Pancreas (tissue), 10 donors: ENCODE results near the gene FARS2. TPM values are rescaled to one million over a fixed set of nuclear protein-coding genes. Genes with fewer than 3 reads are reported as not detected.

Experiments used
- ATAC-seq, 4 donors: fragments of 200-7000 bp; cut with Tn5 transposase; one replicate each; pipeline versions ENCODE4 v1.8.0 to v1.9.1; 2020; ENCODE audit warnings: mild to moderate bottlenecking in 4 of 4, moderate library complexity in 4 of 4
- DNase-seq, 6 donors: peaks; one replicate each; pipeline ENCODE4 v3.0.0-alpha.2; 2020
- FAIRE-seq: peaks from 2 replicates; lab custom pipeline; 2012; peaks lifted over from hg19 to GRCh38; lab: Jason Lieb, UNC
- H3K27ac ChIP-seq, 4 donors: fragments of 200-600 bp; sonication (generic); 1 replicate in 3 of 4; 2 replicates in 1 of 4; pipeline versions ENCODE4 v1.5.0 to v1.8.0; 2020
- H3K27me3 ChIP-seq, 4 donors: fragments of 200-600 bp; one replicate each; pipeline ENCODE4 v1.8.0; 2021
- H3K36me3 ChIP-seq, 3 donors: fragments of 200-600 bp; sonication (generic) in 1 of 3; one replicate each; pipeline versions ENCODE4 v1.5.0 to v1.8.0; 2020 to 2021
- H3K4me1 ChIP-seq, 3 donors: fragments of 200-600 bp; one replicate each; pipeline ENCODE4 v1.8.0; 2021
- H3K4me3 ChIP-seq, 4 donors: fragments of 200-600 bp; sonication (generic) in 2 of 4; one replicate each; pipeline versions ENCODE4 v1.5.0 to v1.8.0; 2020 to 2021
- H3K9me3 ChIP-seq, 4 donors: fragments of 200-600 bp; one replicate each; pipeline ENCODE4 v1.8.0; 2021
- WGBS, 2 donors: extraction: QIAGEN DNeasy Blood & Tissue Kit; methylation state at CpG; one replicate each; pipeline ENCODE4 v1.1.7; 2013; 5-methylcytosine and 5-hydroxymethylcytosine counted together
- intact Hi-C, 3 donors: fragments of 100-400 bp; cut with DNase I; formaldehyde crosslinking; loops; one replicate each; pipeline versions ENCODE4 v1.11.1 to v1.14.2; 2022
- polyA plus RNA-seq, 2 donors: library from polyadenylated mRNA; stranded (reverse); fragments of 200-250 nt; gene quantifications; one replicate each; pipeline ENCODE4 v1.2.3, GENCODE V29; 2013
- total RNA-seq, 6 donors: library from RNA; stranded (reverse); fragmentation: NEBNext Ultra II Directional in 4 of 6; extraction: Animal tissue kit (Norgen Biotek cat#: 25700) in 4 of 6; gene quantifications; one replicate each; pipeline versions ENCODE4 v1.2.1 to v1.2.4, GENCODE V29; 2021 to 2023
- TF ChIP-seq, protein P1 (sequence below), 4 donors: fragments of 200-600 bp; sonication (generic) in 3 of 4; IDR thresholded peaks; one replicate each; pipeline versions ENCODE4 v1.5.0 to v1.8.0; 2021; ENCODE audit warnings: antibody characterized with exemption in 4 of 4
- donor health status: healthy with polysubstance abuse.
- donor health status: DM: no; HTN: no; CAD: no; lungs with moderate emphysema.
- donor health status: DM: no; HTN: no; CAD: no.
- donor health status: control.
- donor health status: control.
- donor health status: Bipolar disorder and iron deficiency.
- donor health status: DM: yes; HTN: yes; CAD: no.
- donor health status: DM: no; HTN: no; CAD: no.
- donor health status: DM: no; HTN: no; CAD: no.
- donor health status: DM: yes; HTN: yes; CAD: no.

Gene FARS2
- total and polyA plus RNA-seq, 8 donors = 4.1 to 10.3 (median 7.5) TPM

DNA sequence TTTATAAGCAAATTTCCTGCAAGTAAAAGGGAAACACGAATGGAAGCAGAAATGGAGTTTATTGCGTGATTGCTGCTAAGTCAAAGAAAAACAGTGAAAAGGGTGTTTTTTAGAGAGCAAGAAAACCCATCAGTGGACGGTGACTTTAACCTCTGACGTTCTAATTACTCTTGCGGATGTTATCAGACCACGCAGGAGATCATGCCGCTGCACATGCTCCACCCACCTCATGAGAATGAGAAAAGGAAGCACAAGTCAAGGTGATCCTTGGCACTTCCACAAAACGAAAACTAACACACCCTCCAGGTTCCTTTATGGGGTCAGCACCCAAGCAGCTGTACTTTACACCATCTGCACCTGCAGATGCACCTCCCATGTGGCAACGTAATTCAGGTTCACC lies 45.5 kb upstream of the FARS2 start:
- no peak for DNase-seq
- FAIRE-seq = no peak
- 82 to 86% methylated on average over 9 of the region's 9 CpGs for WGBS, 2 donors
- Histone ChIP-seq H3K27ac (no peak overlapping the region), H3K9me3 (no peaks in the 10 kb centered on the region), H3K27me3 (no peaks in the 10 kb centered on the region), H3K4me3 (no peak overlapping the region), H3K4me1 (no peaks in the 10 kb centered on the region), H3K36me3 (no peaks in the 10 kb centered on the region)
- TF ChIP-seq, protein P1, sequence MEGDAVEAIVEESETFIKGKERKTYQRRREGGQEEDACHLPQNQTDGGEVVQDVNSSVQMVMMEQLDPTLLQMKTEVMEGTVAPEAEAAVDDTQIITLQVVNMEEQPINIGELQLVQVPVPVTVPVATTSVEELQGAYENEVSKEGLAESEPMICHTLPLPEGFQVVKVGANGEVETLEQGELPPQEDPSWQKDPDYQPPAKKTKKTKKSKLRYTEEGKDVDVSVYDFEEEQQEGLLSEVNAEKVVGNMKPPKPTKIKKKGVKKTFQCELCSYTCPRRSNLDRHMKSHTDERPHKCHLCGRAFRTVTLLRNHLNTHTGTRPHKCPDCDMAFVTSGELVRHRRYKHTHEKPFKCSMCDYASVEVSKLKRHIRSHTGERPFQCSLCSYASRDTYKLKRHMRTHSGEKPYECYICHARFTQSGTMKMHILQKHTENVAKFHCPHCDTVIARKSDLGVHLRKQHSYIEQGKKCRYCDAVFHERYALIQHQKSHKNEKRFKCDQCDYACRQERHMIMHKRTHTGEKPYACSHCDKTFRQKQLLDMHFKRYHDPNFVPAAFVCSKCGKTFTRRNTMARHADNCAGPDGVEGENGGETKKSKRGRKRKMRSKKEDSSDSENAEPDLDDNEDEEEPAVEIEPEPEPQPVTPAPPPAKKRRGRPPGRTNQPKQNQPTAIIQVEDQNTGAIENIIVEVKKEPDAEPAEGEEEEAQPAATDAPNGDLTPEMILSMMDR (IDR thresholded peaks at IDR 0.05) = no peak
- no peak for ATAC-seq
- intact Hi-C loops = no loop called here

DNA sequence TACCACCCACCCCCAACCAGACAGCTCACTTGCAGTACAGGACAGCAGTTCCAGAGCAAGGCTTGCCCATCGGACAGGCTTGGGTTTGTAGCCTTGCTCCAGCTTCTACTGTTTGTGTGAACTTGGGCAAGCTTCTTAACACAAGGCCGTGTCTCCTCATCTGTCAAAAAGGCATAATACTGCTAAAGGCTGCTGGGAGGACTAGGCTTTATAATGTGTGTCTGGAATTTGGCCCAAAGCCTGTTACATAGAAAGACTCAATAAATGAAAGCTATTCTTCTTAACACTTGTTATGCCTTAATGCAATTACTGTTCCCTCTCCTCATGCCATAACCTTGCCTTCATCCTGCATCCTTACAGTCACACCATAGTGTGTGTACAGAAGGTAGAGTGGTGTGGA lies 44.0 kb upstream of the FARS2 start:
- TF ChIP-seq, protein P1 (IDR thresholded peaks at IDR 0.05) = no peak
- H3K4me1 ChIP-seq = no peaks in the 10 kb centered on the region

DNA sequence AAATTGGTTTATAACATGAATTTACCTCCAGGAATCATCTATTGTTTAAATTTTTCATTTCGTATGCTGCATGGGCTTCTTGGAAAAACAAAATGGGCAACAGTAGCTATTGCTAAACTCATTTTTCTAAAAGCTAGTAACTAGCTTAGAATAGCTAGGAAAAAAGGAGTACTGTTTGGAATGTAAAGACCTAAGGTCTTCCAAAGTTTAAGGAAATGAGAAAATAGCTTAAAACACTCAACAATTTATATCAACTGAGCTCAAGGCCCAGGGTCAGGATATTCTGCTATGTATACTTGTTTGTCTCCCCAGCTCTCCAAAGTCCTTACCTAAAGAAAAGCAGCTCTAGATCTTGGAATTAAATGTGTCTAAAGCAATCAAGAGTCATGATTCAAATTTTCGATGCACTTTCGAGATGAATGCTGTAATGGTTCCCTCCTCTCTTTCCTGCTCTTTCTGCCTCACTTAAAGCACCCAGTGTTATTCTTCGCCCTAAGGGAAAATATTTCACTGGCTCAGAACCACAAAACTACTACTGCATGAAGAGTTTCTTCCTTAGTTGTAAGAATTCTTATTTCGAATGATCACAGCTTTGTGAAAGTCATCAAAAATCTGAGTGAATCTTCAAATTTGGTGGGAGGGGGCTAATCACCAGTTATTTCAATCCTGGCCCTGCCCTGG lies 42.2 kb upstream of the FARS2 start:
- Histone ChIP-seq H3K36me3 (no peaks in the 10 kb centered on the region), H3K4me3 (no peak overlapping the region), H3K27me3 (no peaks in the 10 kb centered on the region), H3K9me3 (no peaks in the 10 kb centered on the region), H3K27ac (no peak overlapping the region), H3K4me1 (no peaks in the 10 kb centered on the region)
- TF ChIP-seq, protein P1 (IDR thresholded peaks at IDR 0.05) = no peak
- intact Hi-C loops = no loop called here
- WGBS, 2 donors = 85 to 88% methylated on average over 5 of the region's 5 CpGs
- FAIRE-seq (no peak), DNase-seq (no peak), ATAC-seq (no peak)

More for the DNA sequence above, 44.0 kb upstream of the FARS2 start:
- H3K36me3 ChIP-seq = no peaks in the 10 kb centered on the region
- no peak for FAIRE-seq
- H3K4me3 ChIP-seq = no peak overlapping the region
- DNase-seq = no peak
- H3K27me3 ChIP-seq = no peaks in the 10 kb centered on the region
- intact Hi-C loops = no loop called here
- H3K9me3 ChIP-seq = no peaks in the 10 kb centered on the region
- 73 to 82% methylated on average over 2 of the region's 2 CpGs for WGBS, 2 donors
- no peak for ATAC-seq
- H3K27ac ChIP-seq = no peak overlapping the region

DNA sequence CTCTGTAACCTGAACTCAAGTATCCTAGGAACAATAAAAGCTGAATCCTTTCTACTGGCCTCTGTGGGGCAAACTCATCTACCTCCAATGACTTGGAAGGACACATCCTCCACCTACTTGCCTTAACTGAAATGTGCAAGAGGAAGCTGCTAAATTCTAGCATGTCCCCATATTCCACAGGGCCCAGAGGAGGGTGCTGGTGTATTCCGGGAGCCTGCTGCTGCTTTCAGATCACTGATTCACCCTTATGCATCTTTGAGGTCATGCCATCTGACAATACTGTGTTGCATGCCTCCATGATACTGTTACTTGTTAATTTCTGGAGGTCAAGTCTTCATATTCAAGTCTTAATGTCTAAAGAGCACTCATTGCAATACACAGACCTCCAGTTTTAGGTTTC lies 40.9 kb upstream of the FARS2 start:
- no peaks in the 10 kb centered on the region for H3K9me3 ChIP-seq
- no peaks in the 10 kb centered on the region for H3K27me3 ChIP-seq
- H3K27ac ChIP-seq = no peak overlapping the region
- FAIRE-seq = no peak
- H3K4me3 ChIP-seq = no peak overlapping the region
- no peaks in the 10 kb centered on the region for H3K4me1 ChIP-seq
- intact Hi-C loops = no loop called here
- no peak for ATAC-seq
- 90 to 100% methylated on average over 1 of the region's 1 CpG for WGBS, 2 donors
- TF ChIP-seq, protein P1 (IDR thresholded peaks at IDR 0.05) = no peak
- no peak for DNase-seq
- H3K36me3 ChIP-seq = no peaks in the 10 kb centered on the region

DNA sequence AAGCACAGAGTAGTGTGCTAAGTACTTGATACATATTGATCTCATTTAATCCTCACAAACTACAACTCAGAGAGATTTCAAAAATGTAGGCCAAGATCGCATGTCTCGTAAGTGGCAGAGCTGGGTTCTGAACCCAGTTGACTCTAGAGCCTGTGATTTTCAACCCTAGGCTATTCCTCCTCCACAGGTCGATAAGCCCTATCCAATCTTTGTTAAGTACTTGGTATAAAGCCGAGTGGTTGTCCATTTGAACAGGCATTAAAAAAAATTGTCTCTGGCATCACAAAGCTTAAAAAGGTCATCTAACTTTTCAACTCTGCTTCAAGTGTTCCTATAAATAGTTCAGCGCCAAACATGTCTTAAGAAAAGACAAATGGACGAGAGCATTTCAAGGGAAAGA lies 38.0 kb upstream of the FARS2 start:
- Histone ChIP-seq H3K27me3 (no peaks in the 10 kb centered on the region), H3K9me3 (no peaks in the 10 kb centered on the region), H3K4me3 (no peak overlapping the region), H3K27ac (no peak overlapping the region), H3K36me3 (no peaks in the 10 kb centered on the region), H3K4me1 (no peaks in the 10 kb centered on the region)
- DNase-seq (no peak), FAIRE-seq (no peak), ATAC-seq (no peak)
- 87 to 94% methylated on average over 6 of the region's 6 CpGs for WGBS, 2 donors
- TF ChIP-seq, protein P1 (IDR thresholded peaks at IDR 0.05) = no peak
- intact Hi-C loops = no loop called here
